ENCODE data around the gene ARRDC4. TPM values are rescaled to one million over a fixed set of nuclear protein-coding genes. Genes with fewer than 3 reads are reported as not detected.

ARRDC4 gene
- total RNA-seq, 1 experiment from 2014 or later, result 8.7 TPM

DNA sequence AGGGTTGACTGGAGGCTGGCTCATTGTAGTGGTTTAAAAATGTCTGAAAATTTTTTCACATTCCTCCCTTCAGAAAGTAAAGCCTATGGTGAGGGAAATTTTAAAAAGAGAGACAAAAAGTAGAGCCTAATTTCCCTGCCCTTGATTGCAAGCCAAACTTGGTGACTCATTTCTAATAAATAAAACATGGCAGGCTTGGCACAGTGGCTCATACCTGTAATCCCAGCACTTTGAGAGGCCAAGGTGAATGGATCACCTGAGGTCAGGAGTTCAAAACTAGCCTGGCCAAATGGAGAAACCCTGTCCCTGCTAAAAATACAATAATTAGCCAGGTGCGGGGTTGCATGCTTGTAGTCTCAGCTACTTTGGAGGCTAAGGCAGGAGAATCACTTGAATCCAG is 18.9 kb upstream of the ARRDC4 start:
- H3K14ac ChIP-seq (ENCODE audit: insufficient read depth, low read length), result no peak overlapping the region
- no peaks in the 10 kb centered on the region for H3K27me3 ChIP-seq (ENCODE audit: insufficient read depth, low read length)
- no peak overlapping the region for H2BK20ac ChIP-seq (ENCODE audit: low read depth, low read length, poor library complexity, severe bottlenecking)
- no peaks in the 10 kb centered on the region for H3K23me2 ChIP-seq (ENCODE audit: insufficient read length, low read depth, low read length, poor library complexity, severe bottlenecking)
- H3K18ac ChIP-seq (ENCODE audit: insufficient read length, low read depth, low read length), result no peak overlapping the region
- H3K4me1 ChIP-seq (ENCODE audit: insufficient read depth, low read length), result no peaks in the 10 kb centered on the region
- no peaks in the 10 kb centered on the region for H3K79me2 ChIP-seq (ENCODE audit: insufficient read depth, low read length)
- Mint-ChIP-seq H3K4me1 (no peaks in the 10 kb centered on the region), H3K9me3 (no peaks in the 10 kb centered on the region), H3K4me3 (no peak overlapping the region), H3K27me3 (ENCODE audit: low read depth) (peaks cover 4% of the 10 kb centered on the region; the same call in 1 of the 2 replicates), H3K36me3 (ENCODE audit: insufficient read depth in 1 of 3, low read depth in 3 of 3) (no peaks in the 10 kb centered on the region), H3K27ac (no peak overlapping the region)
- no peak overlapping the region for H3K4ac ChIP-seq (ENCODE audit: low read depth, low read length)
- no peak overlapping the region for H3K56ac ChIP-seq (ENCODE audit: insufficient read length, low read depth, low read length)
- no peaks in the 10 kb centered on the region for H3K79me1 ChIP-seq (ENCODE audit: insufficient read depth, low read depth, low read length, poor library complexity, severe bottlenecking)
- no peak for DNase-seq
- WGBS (ENCODE audit: extremely low coverage, insufficient read length, low lambda C conversion rate), result no CpG with 5 or more reads among the region's 1 CpG
- TF ChIP-seq, protein P1, sequence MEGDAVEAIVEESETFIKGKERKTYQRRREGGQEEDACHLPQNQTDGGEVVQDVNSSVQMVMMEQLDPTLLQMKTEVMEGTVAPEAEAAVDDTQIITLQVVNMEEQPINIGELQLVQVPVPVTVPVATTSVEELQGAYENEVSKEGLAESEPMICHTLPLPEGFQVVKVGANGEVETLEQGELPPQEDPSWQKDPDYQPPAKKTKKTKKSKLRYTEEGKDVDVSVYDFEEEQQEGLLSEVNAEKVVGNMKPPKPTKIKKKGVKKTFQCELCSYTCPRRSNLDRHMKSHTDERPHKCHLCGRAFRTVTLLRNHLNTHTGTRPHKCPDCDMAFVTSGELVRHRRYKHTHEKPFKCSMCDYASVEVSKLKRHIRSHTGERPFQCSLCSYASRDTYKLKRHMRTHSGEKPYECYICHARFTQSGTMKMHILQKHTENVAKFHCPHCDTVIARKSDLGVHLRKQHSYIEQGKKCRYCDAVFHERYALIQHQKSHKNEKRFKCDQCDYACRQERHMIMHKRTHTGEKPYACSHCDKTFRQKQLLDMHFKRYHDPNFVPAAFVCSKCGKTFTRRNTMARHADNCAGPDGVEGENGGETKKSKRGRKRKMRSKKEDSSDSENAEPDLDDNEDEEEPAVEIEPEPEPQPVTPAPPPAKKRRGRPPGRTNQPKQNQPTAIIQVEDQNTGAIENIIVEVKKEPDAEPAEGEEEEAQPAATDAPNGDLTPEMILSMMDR (conservative IDR thresholded peaks at IDR 0.05), result no peak
- no peak overlapping the region for H4K8ac ChIP-seq (replicated peaks; ENCODE audit: insufficient read length, low read depth, low read length)
- no peak overlapping the region for H4K91ac ChIP-seq (ENCODE audit: insufficient read length, low read depth, low read length)
- no peak overlapping the region for H2BK15ac ChIP-seq (ENCODE audit: low read depth, low read length)
- H4K20me1 ChIP-seq (ENCODE audit: control insufficient read depth, insufficient read depth, insufficient read length), result no peaks in the 10 kb centered on the region
- no peak overlapping the region for H3K9ac ChIP-seq (ENCODE audit: extremely low read depth, insufficient read length, low read length)
- no peak overlapping the region for H2BK5ac ChIP-seq (ENCODE audit: insufficient read length, low read length)
- H2AK5ac ChIP-seq (ENCODE audit: insufficient read length, low read length), result no peak overlapping the region
- no peak overlapping the region for H2BK120ac ChIP-seq (ENCODE audit: low read depth, low read length, poor library complexity, severe bottlenecking)
- H3K27ac ChIP-seq (ENCODE audit: insufficient read length, low read depth, low read length), result no peak overlapping the region
- H2BK12ac ChIP-seq (ENCODE audit: insufficient read length, low read depth, low read length), result no peak overlapping the region
- no peaks in the 10 kb centered on the region for H3K9me3 ChIP-seq (ENCODE audit: control insufficient read depth, low read depth, low read length)
- no peak overlapping the region for H4K5ac ChIP-seq (ENCODE audit: insufficient read length, low read depth, low read length)
- H3K4me2 ChIP-seq (ENCODE audit: insufficient read depth, insufficient read length, low read length), result no peak overlapping the region
- H3K23ac ChIP-seq (ENCODE audit: insufficient read length, low read depth, low read length), result no peak overlapping the region
- H3T11ph ChIP-seq (ENCODE audit: low read length), result no peak overlapping the region
- no peak overlapping the region for H2AFZ ChIP-seq (ENCODE audit: low read length)
